HG02642 (cell line): ENCODE data around the gene ARHGAP44.

Experiments used
- ATAC-seq: cut with Tn5 transposase; IDR thresholded peaks from one replicate; pipeline ENCODE4 v1.9.1; 2021; ENCODE audit warnings: mild to moderate bottlenecking; ENCODE audit not compliant: unreplicated experiment, poor library complexity

ARHGAP44 gene

DNA sequence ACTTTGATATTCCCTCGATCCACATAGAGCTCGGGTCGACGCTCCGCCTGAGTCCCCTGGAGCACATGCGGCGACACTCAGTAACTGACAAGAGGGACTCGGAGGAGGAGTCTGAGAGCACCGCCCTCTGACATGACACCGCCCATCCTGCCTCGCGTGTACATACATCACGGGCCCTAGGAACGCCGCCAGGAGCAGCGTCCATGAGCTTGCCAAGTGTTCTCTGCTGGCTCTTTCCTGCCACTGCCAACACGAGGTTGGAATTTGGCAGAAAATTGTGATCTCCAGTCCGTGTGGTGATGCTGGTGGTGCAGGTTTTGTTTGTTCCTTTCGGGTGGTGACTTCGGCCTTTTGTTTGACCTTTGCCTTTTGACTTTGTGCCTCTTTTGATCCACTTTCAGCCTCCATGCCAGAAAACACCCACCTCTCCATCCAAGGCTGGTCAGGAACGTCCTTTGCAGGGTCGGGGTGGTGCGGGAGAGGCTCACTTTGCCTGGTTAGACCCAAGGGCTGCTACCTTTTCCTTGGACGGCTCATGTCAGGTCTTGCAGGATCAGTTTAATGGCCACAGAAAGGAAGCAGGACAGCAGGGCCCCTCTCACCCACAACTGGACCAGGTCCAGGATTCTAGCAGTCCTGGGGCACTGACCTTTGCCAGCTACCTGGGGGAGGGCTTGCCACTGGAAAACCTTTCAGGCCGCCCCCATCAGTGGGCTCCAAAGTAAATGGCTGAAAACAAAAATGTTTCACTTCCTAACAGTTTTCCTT lies 200.9 kb downstream of the ARHGAP44 start:
- ATAC-seq = no peak

DNA sequence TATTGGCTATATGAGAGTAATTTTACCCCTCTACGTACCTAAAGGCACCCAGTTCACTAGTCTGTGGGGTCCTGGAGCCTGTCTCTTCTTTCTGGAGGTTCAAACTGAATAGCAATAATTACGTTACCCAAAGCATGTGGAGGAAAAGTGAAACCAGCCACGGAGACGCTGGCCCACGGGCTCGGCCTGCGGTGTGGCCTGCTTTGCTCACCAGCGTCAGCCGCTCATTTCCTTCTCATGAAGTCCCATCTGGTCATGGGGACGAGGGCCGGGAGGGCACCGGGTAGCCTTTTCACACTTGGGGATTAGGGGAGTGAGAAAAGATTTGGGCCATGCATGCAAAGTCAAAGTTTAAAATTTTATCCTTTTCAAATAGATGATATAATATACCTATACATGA lies 201.6 kb downstream of the ARHGAP44 start:
- ATAC-seq = no peak

DNA sequence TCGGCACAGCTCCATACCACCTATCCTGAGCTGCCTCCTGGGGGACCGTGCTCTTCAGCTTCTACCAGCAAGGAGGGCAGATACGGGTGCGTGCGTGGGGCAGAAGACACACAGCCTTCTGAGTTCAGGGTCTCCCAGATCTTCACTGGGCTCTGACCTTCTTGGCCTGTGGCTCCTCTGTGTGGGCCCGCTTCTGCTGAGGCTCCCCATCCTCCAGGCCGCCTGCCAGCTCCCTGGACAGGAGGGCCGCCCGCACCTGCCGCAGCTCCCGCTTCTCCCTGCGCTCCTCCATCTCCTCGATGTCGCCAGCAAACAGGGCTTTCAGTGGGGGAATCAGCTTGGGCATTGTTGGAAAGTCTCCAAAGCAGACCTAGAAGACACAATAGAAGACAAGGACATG lies 203.4 kb downstream of the ARHGAP44 start:
- no peak for ATAC-seq

DNA sequence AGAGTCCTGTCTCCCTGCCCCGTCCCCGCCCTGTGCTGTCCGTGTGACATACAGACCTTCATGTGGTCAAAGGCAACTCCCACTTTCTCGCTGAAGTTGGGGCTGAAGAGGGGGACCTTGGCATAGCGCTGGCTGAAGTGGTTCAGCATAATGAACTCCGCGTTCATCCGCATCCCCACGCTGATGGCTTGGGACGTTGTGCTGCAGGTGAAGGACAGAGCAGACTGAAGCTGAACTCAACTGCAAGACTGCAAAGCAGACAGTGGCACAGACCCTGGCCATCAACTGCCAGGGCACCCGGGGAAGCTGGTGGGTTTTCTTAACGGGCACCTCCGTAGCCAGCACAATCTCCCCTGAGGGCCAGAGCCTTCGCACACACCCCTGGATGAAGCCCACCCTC lies 204.3 kb downstream of the ARHGAP44 start:
- ATAC-seq = no peak

DNA sequence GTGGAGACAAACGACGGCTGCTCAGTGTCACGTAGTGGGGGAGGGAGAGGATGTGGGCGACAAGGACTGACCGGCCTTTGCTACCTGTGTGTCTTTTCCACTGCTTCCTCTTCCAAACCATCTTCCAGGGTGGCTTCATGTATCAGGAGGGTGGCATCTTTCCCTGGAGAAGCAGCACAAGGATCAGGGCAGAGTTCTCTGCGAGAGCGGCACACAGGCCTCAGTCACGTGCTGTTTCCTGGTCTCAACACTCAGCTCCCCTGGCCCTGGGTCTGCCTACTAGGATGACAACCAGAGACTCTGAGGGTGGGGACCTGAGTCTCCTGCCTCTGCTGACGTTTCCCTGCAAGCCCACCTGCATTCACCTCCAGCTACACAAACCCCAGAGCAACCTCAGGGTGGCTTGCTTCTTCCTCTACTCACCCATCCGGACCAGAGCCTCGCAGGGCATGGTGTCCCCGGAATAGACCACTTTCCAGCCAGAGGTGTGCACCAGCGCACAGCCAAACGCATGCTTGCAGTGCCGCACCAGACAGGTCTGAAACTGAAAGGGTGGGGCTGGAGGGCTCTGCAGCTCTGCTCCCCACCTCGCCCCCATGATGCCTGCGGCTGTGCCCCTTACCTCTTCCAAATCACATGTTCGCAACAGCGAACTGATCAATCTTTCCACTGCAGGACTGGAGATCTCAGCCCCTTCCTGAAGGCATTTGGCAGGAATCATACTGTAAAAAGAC lies 205.2 kb downstream of the ARHGAP44 start:
- no peak for ATAC-seq

DNA sequence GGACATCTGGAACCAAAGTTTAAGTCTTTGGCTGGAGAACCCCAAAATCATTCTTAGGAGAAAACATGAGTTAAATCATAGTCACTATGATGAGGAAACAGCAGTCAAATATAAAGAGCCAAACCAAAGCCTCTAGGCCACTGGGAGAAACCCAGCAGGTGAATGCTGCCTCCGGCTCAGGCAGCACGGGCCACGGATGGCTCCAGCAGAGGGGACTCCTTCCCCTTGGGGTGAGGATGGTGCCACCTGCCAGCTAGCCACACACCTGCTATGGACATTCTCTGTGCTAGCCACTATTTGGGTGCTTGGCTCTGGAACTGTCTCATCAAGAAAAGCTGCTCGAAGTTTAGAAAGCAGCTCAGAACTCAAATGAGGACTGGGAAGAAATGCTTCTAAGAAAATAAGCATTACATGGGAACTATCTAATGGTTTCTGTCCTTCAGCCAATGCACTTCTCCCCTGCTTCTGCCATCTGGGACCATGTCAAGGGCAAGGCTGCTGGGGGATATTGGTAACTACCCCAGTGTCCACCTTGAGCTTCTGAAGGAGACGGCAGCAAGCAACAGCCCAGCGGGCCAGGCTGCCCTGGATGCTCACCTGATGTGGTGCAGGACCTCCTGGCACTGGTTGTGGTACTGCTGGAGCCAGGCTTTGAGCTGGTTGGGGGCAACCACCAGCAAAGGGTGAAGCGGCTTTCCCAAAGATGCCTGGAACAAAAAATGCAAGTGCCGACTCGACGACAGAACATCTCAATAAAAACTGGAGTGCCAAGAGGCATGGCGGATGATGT lies 206.0 kb downstream of the ARHGAP44 start:
- ATAC-seq = no peak

DNA sequence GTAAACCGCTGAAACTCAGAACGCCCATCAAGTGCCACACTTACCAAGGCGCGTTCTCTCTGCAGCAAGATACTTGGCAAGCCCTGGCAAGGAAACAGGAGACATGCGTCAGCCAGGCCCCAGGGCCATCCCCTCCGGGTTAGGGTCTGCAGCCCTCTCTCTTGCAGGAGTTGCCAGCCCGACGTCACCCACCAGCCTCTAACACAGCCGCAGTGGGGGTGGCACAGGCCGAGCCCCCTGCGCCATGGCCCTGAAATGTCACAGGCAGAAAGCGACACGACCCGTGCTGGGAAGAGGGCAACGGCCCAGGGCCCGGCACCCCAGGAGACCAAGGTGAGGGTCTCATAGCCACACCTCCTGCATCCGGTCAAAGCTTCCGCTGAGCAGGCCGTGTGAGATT lies 206.6 kb downstream of the ARHGAP44 start:
- ATAC-seq = no peak

DNA sequence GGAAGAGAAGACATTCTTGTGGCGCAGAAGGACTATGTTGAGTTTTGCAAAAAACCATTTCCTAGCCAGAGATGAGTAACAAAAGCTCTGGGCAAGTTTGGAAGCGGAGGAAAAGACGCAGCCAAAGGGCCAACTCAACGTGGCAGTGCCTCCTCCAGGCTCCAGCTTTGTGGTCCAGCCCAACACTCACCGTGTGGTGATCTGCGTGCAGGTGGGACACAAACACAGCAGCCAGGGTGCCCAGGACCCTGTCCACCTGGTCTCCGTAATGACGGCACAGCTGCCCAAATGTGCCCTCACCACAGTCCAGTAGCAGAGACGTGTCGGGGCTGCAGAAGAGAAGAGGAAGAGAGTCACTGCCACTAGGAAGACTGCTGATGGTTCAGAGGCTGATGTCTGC lies 207.1 kb downstream of the ARHGAP44 start:
- no peak for ATAC-seq

DNA sequence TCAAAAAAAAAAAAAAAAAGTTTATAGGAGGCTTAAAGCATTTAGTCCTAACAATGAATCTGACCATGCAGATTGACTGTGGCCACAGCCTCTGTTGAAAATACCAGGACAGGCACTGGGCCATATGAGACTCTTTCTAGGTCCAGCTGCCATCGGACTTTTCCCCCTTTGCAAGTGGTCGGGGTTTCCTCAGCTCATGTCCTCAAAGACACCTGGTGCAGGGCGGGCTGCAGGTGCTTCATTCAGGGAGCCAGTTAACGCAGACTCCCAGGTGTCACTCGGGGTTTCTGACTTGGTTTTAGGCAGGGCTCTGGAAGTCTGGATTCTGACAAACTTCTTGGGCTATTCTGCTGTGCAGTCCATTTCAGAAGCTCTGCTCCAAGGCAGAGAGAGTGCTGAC lies 207.6 kb downstream of the ARHGAP44 start:
- no peak for ATAC-seq

DNA sequence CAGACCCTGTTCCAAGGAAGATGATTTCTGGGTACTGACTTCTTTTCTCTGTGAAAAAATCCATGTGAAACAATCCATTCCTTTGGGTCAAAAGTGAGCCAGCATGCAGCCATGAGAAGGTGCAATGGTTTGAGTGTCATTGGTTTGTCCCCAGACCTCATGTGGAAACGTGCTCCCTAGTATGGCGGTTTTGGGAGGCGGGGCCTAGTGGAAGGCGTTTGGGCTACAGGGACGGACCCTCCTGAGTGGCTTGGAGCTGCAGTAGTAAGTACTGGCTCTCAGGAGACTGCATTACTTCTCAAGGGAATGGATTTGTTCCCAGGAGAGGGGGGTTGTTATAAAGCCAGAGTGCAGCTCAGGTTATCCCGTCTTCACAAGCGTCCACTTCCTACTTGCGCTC lies 209.2 kb downstream of the ARHGAP44 start:
- ATAC-seq = no peak

DNA sequence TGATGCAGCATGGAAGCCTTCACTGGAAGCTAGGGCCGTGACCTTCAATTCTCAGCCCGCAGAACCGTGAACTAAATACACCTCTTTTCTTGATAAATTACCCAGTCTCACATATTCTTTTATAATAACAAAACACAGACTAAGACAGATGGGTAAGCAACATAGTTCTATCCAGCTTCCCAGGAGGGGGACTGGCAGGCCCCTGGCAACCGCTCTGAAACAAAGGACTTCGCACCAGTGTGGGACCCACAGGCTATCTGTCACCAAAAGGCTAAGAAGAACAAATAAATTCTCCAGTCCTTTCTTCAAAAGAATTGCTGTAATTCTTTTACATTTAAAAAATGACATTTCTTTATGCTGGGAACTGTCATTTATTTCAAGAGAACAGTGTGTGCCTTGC lies 209.6 kb downstream of the ARHGAP44 start:
- ATAC-seq = no peak

DNA sequence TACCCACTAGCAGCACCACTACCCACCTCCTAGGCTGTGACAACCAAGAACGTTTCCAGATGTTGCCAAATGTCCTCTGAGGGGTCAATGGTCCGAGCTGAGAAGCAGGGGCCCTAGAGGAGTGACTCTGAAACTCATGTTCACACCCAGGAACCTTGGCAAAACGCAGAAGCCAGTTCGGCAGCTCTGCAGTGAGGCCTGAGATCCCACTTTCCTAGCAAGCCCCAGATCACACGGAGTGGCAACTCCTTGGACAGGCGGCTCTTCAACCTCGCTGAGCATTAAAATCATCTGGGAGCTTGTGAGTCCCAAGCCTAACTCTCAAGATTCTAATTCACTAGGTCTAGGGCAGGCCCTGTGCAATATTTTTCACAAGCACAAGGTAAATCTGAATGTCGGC lies 211.3 kb downstream of the ARHGAP44 start:
- ATAC-seq = no peak

DNA sequence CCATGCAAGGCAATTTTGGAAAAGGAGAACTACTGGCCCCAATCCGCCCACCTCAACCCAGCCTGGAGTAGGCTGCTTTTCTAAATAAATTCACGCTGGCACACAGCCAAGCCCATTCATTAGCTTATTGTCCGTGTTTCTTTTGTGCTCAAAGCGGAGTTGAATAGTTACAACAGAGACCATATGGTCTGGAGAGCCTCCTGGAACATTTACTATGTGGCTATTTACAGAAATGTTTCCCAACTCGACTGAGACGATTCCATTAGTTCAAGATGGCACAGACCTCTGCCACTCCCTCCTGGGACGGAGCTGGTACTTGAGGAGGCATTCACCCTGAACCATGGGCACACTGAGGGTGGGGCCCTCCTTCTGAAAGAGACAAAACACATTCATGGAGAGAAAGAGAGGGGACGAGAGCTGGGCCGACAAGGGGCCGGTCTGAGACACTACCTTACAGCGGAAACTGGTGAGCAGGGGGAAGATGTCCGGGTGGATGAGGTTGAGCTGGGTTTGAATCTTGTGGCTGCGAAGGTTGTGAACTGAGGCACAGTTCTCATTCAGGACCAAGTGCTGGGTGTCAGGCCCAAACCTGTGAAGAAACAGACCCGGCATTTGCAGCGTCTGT lies 212.8 kb downstream of the ARHGAP44 start:
- no peak for ATAC-seq

DNA sequence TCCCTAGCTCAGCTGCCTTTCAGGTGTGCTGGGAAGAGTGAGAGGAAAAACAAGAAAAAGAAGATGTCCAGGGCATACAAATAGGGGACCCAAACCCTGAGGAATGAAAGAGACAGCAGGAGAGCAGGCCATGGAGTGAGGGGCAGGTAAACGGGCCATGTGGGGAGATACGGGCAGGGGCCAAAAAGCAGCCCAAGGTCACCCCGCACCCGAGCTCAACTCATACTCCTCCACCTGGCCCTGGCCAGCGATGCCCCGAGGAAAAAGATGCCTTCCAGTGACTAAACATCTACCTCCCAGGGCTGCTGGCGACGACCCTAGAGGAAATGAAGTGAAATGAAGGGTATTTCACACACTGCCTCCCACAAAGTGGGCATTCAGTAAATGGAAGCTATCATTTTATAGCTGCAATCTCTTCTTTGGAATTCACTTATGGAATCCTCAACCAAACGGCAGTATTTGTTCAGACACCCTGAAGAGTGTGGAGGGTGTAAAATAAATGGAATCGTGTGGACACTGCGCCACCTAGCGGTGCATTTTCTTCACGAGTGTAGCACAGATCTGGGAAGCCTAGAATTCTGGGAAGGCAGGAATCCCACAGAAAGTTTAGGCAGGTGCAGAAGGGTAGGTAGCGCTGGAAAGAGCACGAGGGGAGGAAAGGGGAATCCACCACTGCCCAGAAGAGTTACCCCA lies 213.6 kb downstream of the ARHGAP44 start:
- ATAC-seq = peak; percentile 56

DNA sequence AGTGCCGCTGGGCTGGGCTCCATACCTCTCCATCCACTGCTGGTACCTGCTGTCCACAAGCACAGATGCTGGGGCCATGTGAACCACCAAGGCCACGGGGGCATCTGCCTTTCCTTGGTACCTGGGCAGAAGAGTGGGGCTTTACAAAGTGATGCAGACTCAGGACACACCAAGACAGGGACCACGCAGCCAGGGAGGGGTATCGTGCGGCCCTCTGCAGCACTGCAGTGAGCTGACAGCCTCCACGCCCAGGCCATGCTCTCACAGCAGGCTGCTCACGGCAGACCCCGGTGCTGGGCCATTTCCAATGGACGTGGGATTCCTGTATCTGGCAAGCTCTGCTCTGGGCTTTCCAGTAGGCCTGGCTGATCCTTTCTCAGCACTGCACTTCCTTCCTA lies 214.2 kb downstream of the ARHGAP44 start:
- peak; percentile 24 for ATAC-seq

DNA sequence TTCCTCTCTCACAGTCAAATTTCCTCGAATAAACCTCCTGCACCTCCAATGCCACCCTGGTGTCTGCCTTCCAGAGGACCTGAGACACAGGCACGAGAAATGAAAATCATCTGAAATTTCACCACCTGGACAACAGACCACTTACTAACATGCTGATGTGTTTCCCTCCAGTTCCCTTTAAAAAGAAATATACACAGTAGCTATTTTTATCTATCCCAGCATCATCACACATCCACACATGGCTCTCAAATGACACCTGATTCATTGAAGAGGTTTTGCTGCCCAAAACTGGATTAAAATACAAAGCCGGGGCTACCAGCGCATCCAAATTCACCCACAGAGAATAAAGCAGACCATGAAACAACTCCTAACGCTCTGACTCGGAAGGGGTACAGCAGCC lies 214.6 kb downstream of the ARHGAP44 start:
- no peak for ATAC-seq

DNA sequence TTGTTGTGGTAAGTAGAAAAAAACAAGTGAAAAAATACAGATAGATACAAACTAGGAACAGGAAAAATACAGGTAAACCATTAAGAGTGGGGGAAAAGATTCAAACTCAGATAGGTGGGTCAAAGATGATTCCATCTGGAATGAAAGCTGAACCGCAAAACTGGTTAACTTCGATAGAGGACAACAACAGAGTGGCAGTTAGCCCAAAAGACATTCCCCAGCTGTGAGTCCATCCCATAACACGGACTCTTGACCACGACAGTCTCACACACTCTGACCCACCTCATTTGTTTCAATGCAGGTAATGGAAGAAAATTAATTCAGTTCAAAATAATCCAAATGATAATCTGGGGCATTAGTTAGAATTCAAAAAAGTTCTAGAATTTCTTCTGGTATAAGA lies 215.0 kb downstream of the ARHGAP44 start:
- ATAC-seq = no peak

DNA sequence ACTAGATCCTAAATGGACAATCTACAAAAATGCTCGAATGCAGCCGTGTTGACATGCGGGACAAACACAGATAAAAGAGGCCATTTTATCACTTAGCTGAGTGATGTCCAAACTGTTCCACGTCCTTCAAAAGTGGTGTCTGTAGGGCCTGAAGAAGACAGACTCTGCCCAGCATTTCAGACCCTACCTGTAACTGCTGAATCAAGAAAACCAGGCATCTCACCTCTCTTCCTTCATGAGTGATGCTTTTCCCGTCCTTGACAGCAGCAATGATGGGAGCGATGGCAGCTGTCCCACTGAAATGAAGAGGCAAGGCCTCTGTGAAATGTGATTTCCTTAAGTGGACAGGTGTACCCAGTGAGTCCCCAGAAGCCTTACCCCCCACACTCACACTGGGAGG lies 216.2 kb downstream of the ARHGAP44 start:
- no peak for ATAC-seq

DNA sequence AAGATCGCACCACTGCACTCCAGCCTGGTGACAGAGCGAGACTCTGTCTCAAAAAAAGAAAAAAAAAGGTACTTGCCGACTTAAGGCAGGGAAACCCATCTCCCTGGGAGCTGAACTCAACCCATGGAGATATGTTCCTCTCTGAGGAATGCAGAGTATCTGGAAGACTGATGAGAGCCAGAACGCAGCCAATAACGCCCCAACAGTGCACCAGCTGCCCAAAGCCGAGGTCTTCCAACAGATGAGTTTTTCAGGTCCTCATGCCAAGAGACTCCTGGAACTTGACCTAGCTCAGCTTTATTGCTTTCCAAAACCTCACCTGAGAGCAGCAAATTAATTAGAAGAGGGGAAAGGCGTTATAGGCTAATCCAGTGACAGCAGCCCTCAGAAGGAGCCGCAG lies 219.2 kb downstream of the ARHGAP44 start:
- no peak for ATAC-seq

DNA sequence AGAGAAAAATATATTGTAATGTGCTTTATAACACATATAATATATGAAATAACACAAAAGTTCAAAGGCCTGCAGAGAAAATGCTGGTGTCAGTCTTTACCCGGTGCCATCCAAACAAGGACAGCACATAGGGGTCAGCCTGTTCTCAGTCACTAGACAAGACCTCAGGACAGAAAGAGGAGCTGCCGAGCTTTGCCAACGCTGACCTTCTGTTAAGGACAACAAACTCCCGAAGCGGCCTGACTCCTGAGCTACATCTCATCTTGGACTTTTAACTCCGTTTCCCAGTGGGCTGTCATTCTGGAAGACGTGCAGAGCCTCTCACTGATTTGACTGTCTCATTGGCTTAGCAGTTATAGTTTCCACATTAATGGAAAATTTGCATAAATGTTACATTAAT lies 221.7 kb downstream of the ARHGAP44 start:
- no peak for ATAC-seq
